Activated CD4-positive, alpha-beta T cell treated with anti-CD3 and anti-CD28 coated beads, Interleukin-2, amount 50 U/mL, for 4 hours (primary cell): ENCODE data around the gene PRSS22.

Source experiments
- DNase-seq, 2 experiments: peaks; one replicate each; pipeline ENCODE4 v3.0.0-alpha.2; 2020

The PRSS22 gene

DNA sequence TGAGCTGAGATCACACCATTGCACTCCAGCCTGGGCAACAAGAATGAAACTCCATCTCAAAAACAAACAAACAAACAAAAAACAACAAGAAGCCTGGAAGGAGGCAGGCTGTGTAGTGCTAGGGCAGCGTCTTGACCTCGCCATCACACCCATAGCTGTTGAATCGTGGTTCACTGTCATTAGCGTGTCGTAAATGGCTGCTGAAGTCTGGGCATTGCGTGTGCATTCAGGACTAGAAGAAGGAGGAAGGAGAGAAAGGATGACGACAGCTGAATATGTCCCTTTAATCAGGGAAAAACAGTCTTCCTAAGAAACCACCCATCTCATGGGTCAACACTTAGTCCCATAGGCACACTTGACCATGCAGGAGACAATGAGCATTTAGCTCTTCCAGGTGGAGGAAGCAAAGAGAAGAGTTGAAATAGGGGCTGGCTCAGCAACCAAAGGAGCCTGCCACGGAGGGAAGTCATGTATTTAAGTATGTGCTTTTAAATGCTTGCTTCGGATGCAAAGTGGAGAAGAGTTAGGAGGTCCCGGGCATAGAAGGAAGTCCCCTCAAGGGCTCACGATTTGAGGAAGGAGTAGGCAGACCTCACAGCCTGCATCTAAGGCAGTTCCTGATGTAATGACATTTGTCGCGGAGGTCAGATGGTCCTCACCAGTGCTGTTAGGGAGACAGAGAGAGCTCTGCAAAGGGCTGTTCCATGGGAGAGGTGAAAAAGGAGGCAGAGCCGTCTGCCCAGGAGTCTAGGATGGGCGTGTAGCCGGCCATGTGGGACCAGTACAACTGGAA is 8.8 kb downstream of the PRSS22 start:
- no peak for DNase-seq

DNA sequence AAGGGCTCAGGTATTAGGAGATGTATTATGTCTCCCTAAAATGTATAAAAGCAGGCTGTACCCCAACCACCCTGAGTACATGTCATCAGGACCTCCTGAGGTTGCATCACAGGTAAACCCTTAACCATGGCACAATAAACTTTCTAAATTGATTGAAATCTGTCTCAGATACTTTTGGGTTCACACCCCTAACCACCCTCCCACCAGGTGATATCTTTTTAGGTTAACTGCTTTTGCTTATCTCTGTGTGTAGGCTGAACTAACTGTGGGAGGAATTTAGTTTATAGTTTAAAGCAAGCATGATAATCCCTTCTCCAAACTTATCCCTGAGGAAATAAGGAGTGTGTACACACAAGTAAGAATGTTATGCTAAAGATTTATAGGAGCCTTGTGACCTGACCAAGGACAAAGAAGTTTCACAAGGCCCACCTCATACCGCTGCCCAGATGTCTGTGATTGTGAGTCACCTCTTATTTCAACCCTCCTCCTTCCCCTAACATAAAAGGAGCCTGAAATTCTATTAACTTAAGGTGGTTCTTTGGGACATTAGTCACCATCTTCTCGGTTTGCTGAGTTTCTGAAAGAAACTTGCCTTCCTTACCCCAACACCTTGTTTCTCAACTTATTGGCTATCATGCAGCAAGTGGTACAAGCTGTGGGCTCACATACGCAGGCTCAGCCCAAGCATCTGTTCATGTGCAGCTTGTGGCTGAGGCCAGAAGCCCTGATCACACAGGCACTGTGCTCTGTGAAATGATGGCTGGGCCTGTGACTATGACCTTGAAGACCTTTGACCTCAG is 11.3 kb downstream of the PRSS22 start:
- no peak for DNase-seq

DNA sequence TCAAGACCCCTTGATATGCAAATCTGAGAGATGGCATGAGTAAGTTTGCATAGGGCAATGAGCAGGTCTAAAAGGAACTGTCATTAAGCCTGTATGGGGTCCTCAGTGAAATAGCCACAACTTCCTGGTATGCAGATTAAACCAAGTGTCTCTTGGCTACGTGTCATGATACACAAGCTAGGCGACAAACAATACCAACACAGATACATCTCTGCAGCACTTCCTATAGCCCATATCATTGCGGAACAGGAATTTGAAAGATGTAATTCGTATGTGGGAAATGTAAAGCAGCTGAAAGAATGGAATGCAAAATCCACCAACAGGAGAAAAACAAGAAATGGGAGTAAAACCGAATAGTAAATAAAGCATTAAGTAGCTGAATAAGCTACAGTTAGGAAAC is 12.9 kb downstream of the PRSS22 start:
- DNase-seq: no peak

DNA sequence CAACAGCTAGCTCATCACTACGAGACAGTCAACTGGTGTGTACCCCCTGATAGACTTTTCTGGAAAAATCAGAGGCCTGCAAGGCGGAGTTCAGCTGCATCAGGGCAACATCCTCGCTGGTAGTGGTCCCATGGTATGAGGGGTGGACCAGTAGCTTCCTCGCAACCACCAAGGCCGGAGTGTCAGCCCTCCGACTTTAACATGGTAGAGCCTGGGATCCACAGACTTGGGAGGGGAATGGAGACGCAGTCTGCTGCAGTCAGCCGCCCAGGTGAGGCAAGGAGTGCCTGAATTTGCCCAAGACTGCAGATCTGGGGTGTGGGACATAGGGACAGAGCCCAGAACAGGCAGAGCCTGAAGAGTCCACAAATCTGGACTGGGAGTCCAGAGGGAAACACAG is 14.4 kb downstream of the PRSS22 start:
- DNase-seq: no peak

GRCh38 chr16:2842340-2843000 is 15.5 kb downstream of the PRSS22 start:
- DNase-seq: peak; percentile 40 to 48

DNA sequence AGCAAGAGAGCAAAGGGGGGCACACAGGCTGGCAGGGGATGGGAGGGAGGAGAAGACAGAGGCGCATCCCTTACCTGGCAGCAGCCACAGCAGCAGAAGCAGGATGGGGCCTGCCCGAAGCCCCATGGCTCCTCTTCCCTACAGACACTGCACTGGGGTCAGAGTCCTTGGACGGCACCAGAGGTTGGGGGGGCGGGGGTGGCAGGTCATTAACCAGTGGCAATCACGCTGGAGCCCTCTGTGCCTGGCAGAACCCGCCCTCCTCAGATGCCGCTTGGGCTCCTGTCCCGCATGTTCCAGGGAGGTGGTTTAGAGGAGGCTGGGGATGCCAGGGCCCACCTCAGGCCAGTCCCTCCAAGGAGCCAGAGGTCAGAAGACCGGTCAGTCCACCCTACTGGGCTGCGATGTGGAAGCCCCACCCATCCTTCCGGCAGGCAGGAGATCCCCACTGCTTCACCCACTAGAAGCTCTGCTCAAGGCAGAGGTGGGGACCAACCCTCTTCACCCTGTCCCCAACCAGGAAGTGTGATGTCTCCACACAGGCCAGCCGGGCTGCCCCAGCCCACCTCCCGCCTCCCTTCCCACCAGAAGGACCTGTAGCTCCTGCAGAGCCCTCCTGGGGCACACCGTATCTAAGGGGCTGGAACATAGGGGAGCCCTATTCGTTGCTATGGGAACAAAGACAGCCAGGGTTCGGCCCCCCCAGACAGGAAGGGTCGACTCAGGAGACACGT is 16.2 kb downstream of the PRSS22 start:
- no peak for DNase-seq

- no peak for DNase-seq
Observed at GRCh38 chr16:2840914-2841313, 17.1 kb downstream of the PRSS22 start.

- DNase-seq: no peak
Observed at GRCh38 chr16:2839650-2840450, 18.1 kb downstream of the PRSS22 start.

DNA sequence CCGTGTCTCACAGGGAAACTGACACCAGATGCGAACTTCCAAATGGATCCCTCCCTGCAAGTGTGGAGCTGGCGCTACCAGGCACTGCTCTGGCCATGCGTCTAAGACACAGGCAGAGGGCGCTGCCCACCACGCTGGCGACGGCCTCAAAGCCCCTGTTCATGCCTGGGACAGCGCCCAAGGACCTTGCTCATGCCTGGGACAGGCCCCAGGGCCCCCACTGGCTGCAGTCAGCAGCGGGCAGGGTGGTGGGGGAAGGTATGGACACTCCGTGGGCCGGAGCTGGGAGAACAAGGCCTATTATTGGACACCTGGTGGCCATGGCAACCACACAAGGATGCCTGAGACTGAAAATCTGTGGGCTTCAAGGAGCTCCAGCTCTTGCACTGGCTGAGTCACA is 19.0 kb downstream of the PRSS22 start:
- peak; percentile 38 to 43 for DNase-seq

GRCh38 chr16:2836646-2837508 is 21.1 kb downstream of the PRSS22 start:
- no peak for DNase-seq

DNA sequence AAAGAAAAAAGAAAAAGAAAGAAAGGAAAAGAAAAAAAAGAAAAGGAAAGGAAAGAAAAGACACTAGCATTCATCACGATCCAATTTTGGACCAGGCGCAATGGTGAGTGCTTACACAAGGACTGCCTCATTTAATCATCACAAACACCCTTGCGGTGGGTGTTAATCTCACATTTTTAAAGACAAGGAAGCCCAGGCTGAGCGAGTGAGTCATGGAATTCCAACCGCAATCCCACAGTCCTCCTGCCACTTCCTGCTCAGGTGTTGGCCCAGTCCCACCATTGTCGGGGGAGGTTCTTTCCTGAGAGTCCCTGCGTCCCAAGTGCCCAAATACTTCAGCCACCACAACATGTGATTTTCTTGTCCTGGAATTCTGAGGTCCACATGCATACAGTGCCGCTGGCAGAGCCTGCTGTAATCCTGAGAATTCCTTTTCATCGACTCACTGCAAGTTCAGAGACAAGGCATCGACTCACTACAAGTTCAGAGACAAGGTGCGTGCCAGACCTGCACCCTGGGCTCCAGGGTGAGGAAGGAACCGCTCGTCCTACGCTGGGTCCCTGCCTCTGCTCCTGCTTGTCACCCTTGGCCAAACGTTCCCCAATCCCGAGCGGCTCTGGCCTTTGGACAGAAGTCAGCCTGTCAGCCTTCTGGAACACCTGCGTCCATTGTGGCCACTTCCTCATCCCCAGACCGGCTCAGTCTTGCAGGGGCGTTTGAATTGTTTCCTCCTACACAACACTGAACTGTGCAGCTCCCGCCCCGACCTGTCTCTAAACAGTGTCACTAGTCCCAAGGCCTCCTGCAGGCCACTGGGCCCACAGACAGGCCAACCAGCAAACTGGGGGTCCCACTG is 22.1 kb downstream of the PRSS22 start:
- DNase-seq: no peak

GRCh38 chr16:2834968-2835367 is 23.0 kb downstream of the PRSS22 start:
- DNase-seq: no peak

DNA sequence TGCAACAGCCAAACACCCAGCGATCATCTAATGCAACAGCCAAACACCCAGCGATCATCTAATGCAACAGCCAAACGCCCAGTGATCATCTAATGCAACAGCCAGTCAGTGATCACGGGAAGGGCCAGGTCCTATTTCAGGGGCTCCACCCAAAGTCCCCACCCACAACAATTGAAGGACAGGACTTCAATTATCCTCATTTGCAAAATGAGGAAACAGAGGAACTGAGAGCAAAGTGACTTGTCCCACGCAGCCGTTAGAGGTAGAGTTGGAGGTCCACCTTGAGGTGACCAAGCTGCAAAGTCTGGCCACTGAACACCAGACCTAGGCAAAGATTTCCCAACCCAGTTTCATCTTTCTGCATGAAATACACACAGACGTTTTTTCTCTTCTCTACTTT is 24.2 kb downstream of the PRSS22 start:
- DNase-seq: no peak

DNA sequence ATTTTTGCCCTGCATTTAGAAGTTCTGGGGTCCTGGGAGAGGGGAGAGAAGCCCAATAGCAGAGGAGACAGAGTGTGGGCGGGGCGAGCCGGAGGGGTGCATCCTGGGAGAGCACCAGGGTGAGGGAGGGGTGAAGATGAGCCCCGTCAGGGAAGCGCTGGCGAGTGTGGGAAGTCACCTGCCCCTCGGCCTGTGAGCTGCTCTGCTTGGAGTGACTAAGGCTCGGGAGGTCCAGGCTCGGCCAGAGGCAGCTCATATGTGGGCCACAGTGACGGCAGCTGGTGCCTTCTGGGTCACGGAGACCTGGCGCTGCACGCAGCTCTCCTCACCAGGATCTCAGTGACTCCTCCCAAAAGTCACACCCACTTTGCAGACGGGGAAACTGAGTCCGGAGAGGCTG is 26.8 kb downstream of the PRSS22 start:
- DNase-seq: no peak

- DNase-seq: no peak
Observed at GRCh38 chr16:2830355-2830695, 27.6 kb downstream of the PRSS22 start.

GRCh38 chr16:2829501-2830354 is 28.2 kb downstream of the PRSS22 start, which contains the start of gene ZG16B:
Gene ZG16B (plus strand): TSS chr16:2830303. CDS start chr16:2830442, 139 bp downstream.
- DNase-seq: no peak

DNA sequence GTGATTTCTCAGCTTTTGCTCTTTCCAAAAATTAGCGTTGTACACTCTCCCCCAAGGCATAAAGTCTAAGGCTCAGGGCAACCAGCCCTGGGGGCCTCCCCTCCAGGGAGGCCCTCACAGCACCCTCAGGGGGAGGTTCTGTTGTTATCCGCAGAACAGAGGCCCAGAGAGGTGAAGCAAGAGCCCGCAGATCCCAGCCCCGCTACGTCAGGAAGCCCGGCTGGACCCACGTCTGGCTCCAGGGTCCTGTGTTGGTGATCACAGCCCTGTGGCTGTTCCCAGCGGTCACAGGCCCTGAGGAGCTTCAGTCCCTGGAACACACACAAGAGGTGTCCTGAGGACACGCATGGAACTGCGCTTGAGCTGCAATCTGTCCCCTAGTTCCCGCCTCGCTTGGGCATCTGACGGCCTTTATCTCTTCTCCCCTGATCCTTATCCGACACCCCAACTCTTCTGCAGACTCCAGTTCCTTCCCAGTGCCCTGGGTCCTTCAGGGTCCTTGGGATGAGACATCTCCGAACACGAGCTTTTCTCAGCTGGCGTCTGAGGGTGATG is 29.0 kb downstream of the PRSS22 start:
- DNase-seq: no peak

GRCh38 chr16:2828521-2828840 is 29.5 kb downstream of the PRSS22 start:
- no peak for DNase-seq
